GM23248 (cell line): ENCODE measurements around the gene B3GALT5. TPM values are rescaled to one million over a fixed set of nuclear protein-coding genes. Genes with fewer than 3 reads are reported as not detected.
A peak's percentile ranks its signal among the peaks of the same experiment; 100 is the strongest.

Experiments used
- DNase-seq: peaks from one replicate; pipeline ENCODE4 v3.0.0-alpha.2; 2015
- H2AFZ ChIP-seq: fragments of 200-600 bp; sonication (generic); 2 replicates; pipeline ENCODE4 v1.6.1; 2016; ENCODE audit warnings: antibody characterized with exemption
- H3F3A ChIP-seq: fragments of 200-600 bp; sonication (generic); 2 replicates; pipeline ENCODE4 v1.6.1; 2016; ENCODE audit warnings: mild to moderate bottlenecking, antibody characterized with exemption, mixed run types; ENCODE audit not compliant: insufficient read depth
- H3K27ac ChIP-seq: fragments of 200-600 bp; sonication (generic); 2 replicates; pipeline ENCODE4 v1.5.1; 2016; ENCODE audit warnings: mild to moderate bottlenecking
- H3K27me3 ChIP-seq: fragments of 200-600 bp; sonication (generic); replicated peaks from 2 replicates; pipeline ENCODE4 v1.6.1; 2016; ENCODE audit warnings: mild to moderate bottlenecking; ENCODE audit not compliant: insufficient read depth
- H3K36me3 ChIP-seq: fragments of 200-600 bp; sonication (generic); 2 replicates; pipeline ENCODE4 v1.6.1; 2016; ENCODE audit warnings: low read depth, mild to moderate bottlenecking
- H3K4me1 ChIP-seq: fragments of 200-600 bp; sonication (generic); 2 replicates; pipeline ENCODE4 v1.6.1; 2016; ENCODE audit warnings: mild to moderate bottlenecking; ENCODE audit not compliant: insufficient read depth
- H3K4me2 ChIP-seq: fragments of 200-600 bp; sonication (generic); one replicate; pipeline ENCODE4 v1.6.1; 2016; ENCODE audit warnings: mild to moderate bottlenecking; ENCODE audit not compliant: unreplicated experiment
- H3K4me3 ChIP-seq: fragments of 200-600 bp; sonication (generic); 2 replicates; pipeline ENCODE4 v1.5.1; 2016; ENCODE audit warnings: mild to moderate bottlenecking
- H3K79me2 ChIP-seq: fragments of 200-600 bp; sonication (generic); 2 replicates; pipeline ENCODE4 v1.6.1; 2016; ENCODE audit warnings: mild to moderate bottlenecking; ENCODE audit not compliant: insufficient read depth
- H3K9ac ChIP-seq: fragments of 200-600 bp; sonication (generic); 2 replicates; pipeline ENCODE4 v1.6.1; 2016; ENCODE audit warnings: mild to moderate bottlenecking
- H3K9me2 ChIP-seq: fragments of 200-600 bp; sonication (generic); 2 replicates; pipeline ENCODE4 v1.6.1; 2016; ENCODE audit warnings: mixed run types, mild to moderate bottlenecking, moderate library complexity; ENCODE audit not compliant: insufficient read depth
- H3K9me3 ChIP-seq: fragments of 200-600 bp; sonication (generic); one replicate; pipeline ENCODE4 v1.6.1; 2017; ENCODE audit warnings: low read depth
- H4K20me1 ChIP-seq: fragments of 200-600 bp; sonication (generic); 2 replicates; pipeline ENCODE4 v1.6.0; 2016; ENCODE audit not compliant: insufficient read depth
- EZH2 ChIP-seq: fragments of 200-600 bp; sonication (generic); IDR thresholded peaks from 2 replicates; pipeline ENCODE4 v1.6.1; 2018; ENCODE audit warnings: antibody characterized with exemption, mild to moderate bottlenecking; ENCODE audit not compliant: insufficient read depth, poor library complexity, severe bottlenecking
- EZH2phosphoT487 ChIP-seq: fragments of 200-600 bp; sonication (generic); IDR thresholded peaks from 2 replicates; pipeline ENCODE4 v1.6.1; 2018; ENCODE audit warnings: antibody characterized with exemption, moderate library complexity, mild to moderate bottlenecking, low read depth; ENCODE audit not compliant: insufficient read depth
- whole genome bisulfite sequencing, 2 experiments: methylation state at CpG; one replicate each; pipeline ENCODE4 v1.1.6; 2015 to 2017; ENCODE audit warnings: low lambda C conversion rate in 2 of 2, low coverage in 1 of 2; ENCODE audit errors: missing lambda C conversion rate in 2 of 2; 5-methylcytosine and 5-hydroxymethylcytosine counted together
- in situ Hi-C: fragments of 300-500 bp; cut with MboI; formaldehyde crosslinking; loops from 2 replicates; pipeline ENCODE4 v1.15.0; 2020
- polyA plus RNA-seq: library from polyadenylated mRNA; unstranded; fragments of >200 nt; fragmentation: Nextera tagmentation; extraction: Ambion mirVana; gene quantifications from 2 replicates; pipeline ENCODE4 v1.2.1, GENCODE V29; 2016
- total RNA-seq: library from RNA; depleted of rRNA; stranded (reverse); fragments of >200 nt; shearing (Covaris generic); gene quantifications from 2 replicates; pipeline ENCODE4 v1.2.3, GENCODE V29; 2014

Gene B3GALT5
- total and polyA plus RNA-seq, 2 experiments from 2014 or later = not detected

DNA sequence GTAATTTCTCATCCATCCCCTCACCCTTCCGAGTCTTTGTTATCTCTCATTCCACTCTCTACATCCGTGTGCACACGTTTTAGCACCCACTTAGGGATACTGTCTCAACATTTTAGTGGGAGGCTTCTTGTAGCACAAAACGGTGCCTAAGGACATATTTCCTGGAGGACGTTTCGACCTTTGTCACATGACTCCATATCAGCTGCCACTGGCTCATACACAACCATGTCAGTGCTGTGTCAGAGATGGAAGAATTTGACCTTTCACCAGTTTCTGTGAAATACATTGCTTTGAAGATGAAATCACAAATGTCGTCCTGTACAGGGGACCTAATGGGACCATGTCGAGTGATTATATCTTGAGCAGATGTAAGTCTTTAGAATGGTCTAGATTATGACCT lies 15.6 kb downstream of the B3GALT5 start:
- H3K27me3 ChIP-seq = no peaks in the 10 kb centered on the region
- no peak overlapping the region for H3K27ac ChIP-seq
- no peak for TF ChIP-seq EZH2phosphoT487
- TF ChIP-seq EZH2 = no peak
- H3K9me2 ChIP-seq = no peaks in the 10 kb centered on the region
- peaks cover 20% of the 10 kb centered on the region for H3K4me1 ChIP-seq
- H3K36me3 ChIP-seq = no peaks in the 10 kb centered on the region
- 60 to 62% methylated on average over 8 of the region's 8 CpGs for WGBS, 2 experiments
- in situ Hi-C loops = no loop called here
- no peaks in the 10 kb centered on the region for H4K20me1 ChIP-seq
- no peak overlapping the region for H3K4me3 ChIP-seq
- no peak for DNase-seq
- no peaks in the 10 kb centered on the region for H3K9me3 ChIP-seq
- H3K79me2 ChIP-seq = no peaks in the 10 kb centered on the region
- H2AFZ ChIP-seq = no peak overlapping the region
- no peak overlapping the region for H3K9ac ChIP-seq
- H3F3A ChIP-seq = peaks cover 7% of the 10 kb centered on the region; the same call in 1 of the 2 replicates
- H3K4me2 ChIP-seq = no peak overlapping the region

DNA sequence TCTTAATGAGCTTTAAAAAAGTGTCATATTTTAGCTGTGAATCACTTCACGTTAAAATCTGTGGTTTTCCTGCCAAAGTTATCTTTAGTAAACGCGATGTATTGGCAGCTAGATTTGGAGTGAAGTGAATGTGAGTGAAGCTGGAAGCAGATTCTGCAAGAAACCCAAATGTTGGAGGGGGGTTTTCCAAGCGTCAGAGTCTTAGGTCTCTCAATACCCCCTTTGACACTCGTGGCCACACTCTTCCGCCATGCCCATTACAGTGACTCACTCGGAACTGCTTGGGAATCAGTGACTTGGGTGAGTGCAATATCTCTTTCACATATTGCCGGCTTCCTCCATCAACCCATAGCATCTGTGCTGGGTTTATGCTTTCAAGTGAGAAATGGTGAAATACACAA lies 17.5 kb downstream of the B3GALT5 start:
- Histone ChIP-seq H3K79me2 (no peaks in the 10 kb centered on the region), H3K36me3 (no peaks in the 10 kb centered on the region), H2AFZ (no peak overlapping the region), H3K4me3 (no peak overlapping the region), H3K27me3 (no peaks in the 10 kb centered on the region), H4K20me1 (no peaks in the 10 kb centered on the region), H3K9me3 (no peaks in the 10 kb centered on the region), H3K9me2 (no peaks in the 10 kb centered on the region), H3F3A (peaks cover 17% of the 10 kb centered on the region; the same call in 1 of the 2 replicates), H3K9ac (no peak overlapping the region), H3K27ac (no peak overlapping the region), H3K4me2 (no peak overlapping the region), H3K4me1 (peaks cover 29% of the 10 kb centered on the region)
- in situ Hi-C loops = no loop called here
- peak; percentile 28 for DNase-seq
- TF ChIP-seq EZH2 = no peak
- no peak for TF ChIP-seq EZH2phosphoT487
- 46 to 48% methylated on average over 8 of the region's 8 CpGs for WGBS, 2 experiments

DNA sequence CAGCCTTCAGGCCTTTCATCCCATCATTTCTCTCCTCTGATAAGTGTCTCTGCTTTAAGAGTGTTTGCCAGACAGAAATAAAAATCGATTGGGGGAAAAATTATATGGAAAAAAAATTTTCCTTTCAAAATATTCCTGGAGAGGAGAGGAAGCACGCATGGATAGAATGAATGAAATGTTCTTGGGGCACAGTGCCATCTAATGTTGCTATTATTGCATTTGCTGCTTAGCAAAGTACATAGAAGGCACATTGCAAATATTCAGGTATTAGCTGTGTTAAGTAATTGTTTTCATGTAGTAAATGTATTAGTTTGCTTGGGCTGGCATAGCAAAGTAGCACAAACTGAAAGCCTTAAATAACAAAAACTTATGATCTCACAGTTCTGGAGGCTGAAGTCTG lies 18.1 kb downstream of the B3GALT5 start:
- TF ChIP-seq EZH2phosphoT487 (no peak), EZH2 (no peak)
- DNase-seq = peak; percentile 26
- Histone ChIP-seq H3K27ac (no peak overlapping the region), H2AFZ (no peak overlapping the region), H3K27me3 (no peaks in the 10 kb centered on the region), H3K9me2 (no peaks in the 10 kb centered on the region), H3K36me3 (no peaks in the 10 kb centered on the region), H3K4me1 (peaks cover 29% of the 10 kb centered on the region), H3K9ac (no peak overlapping the region), H4K20me1 (no peaks in the 10 kb centered on the region), H3K9me3 (no peaks in the 10 kb centered on the region), H3K79me2 (no peaks in the 10 kb centered on the region), H3F3A (peaks cover 17% of the 10 kb centered on the region; the same call in 1 of the 2 replicates), H3K4me2 (no peak overlapping the region), H3K4me3 (no peak overlapping the region)
- WGBS, 2 experiments = 9 to 16% methylated on average over 2 of the region's 2 CpGs
- in situ Hi-C loops = no loop called here

DNA sequence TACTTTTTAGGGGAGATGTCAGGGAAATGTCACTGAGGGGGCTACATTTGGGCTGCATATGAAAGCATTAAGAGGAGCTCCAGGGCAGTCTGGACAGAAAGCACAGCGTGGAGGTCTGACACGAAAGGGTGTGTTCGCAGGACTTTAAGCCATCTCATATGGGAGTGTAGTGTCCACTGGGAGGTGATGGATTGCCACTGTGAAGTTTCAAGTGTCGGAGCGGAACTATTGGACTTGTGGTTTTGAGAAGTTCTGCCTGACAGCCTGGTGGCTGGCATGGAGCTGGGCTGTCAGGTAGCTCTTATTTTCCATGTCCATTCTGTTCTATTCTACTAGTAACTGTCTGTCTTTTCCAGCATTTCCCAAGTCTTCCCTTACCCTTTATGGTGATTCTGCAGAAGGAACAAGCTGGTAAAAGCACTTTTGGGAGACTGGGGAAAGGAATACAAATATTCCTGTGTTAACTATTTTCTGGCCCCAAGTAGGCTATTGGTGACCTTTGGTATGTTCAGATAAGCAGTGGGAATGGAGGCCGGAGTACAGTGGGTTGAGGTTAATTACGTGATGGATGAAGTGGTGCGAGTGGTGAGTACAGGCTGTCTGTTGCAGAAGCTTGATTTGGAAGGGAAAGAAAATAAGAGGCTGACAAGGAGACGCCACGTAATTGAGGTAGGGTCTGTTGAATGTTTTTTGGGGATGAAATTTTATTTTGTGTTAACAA lies 19.3 kb downstream of the B3GALT5 start:
- in situ Hi-C loops = no loop called here
- DNase-seq = no peak
- Histone ChIP-seq H3K9me2 (no peaks in the 10 kb centered on the region), H3K4me2 (no peak overlapping the region), H3K4me3 (no peak overlapping the region), H3K9me3 (no peaks in the 10 kb centered on the region), H3K27me3 (no peaks in the 10 kb centered on the region), H4K20me1 (no peaks in the 10 kb centered on the region), H3K27ac (no peak overlapping the region), H3F3A (peaks cover 17% of the 10 kb centered on the region; the same call in 1 of the 2 replicates), H2AFZ (no peak overlapping the region), H3K36me3 (no peaks in the 10 kb centered on the region), H3K9ac (no peak overlapping the region), H3K79me2 (no peaks in the 10 kb centered on the region), H3K4me1 (peaks cover 29% of the 10 kb centered on the region)
- TF ChIP-seq EZH2phosphoT487 (no peak), EZH2 (no peak)
- WGBS, 2 experiments = 66 to 68% methylated on average over 10 of the region's 10 CpGs
